HK-2 (cell line): ENCODE measurements around the gene CDK13.
A peak's percentile ranks its signal among the peaks of the same experiment; 100 is the strongest.

Source experiments
- DNase-seq: peaks from one replicate; pipeline ENCODE4 v3.0.0-alpha.2; 2018; ENCODE audit not compliant: unreplicated experiment

The CDK13 gene

GRCh38 chr7:39948956-39949928 is 814 bp upstream of the CDK13 start:
- DNase-seq: peak; percentile 99

- DNase-seq: peak; percentile 54
Observed at GRCh38 chr7:39950473-39951225, 593 bp downstream of the CDK13 start.

GRCh38 chr7:39951226-39952194 is 1.5 kb downstream of the CDK13 start:
- DNase-seq: peak; percentile 72

GRCh38 chr7:39952374-39952773 is 2.3 kb downstream of the CDK13 start:
- no peak for DNase-seq

GRCh38 chr7:39952803-39953202 is 2.7 kb downstream of the CDK13 start:
- no peak for DNase-seq

- no peak for DNase-seq
Observed at GRCh38 chr7:39954694-39955093, 4.6 kb downstream of the CDK13 start.

- DNase-seq: no peak
Observed at GRCh38 chr7:39958038-39958437, 8.0 kb downstream of the CDK13 start.

- no peak for DNase-seq
Observed at GRCh38 chr7:39967406-39968161, 17.5 kb downstream of the CDK13 start.

GRCh38 chr7:39969431-39969830 is 19.4 kb downstream of the CDK13 start:
- DNase-seq: no peak

- DNase-seq: no peak
Observed at GRCh38 chr7:39971924-39972323, 21.9 kb downstream of the CDK13 start.

GRCh38 chr7:39973801-39974200 is 23.7 kb downstream of the CDK13 start:
- no peak for DNase-seq

GRCh38 chr7:39978230-39978934 is 28.3 kb downstream of the CDK13 start:
- no peak for DNase-seq

- DNase-seq: no peak
Observed at GRCh38 chr7:39979406-39980073, 29.5 kb downstream of the CDK13 start.

GRCh38 chr7:39985398-39985918 is 35.4 kb downstream of the CDK13 start:
- DNase-seq: no peak

- no peak for DNase-seq
Observed at GRCh38 chr7:39987641-39988347, 37.7 kb downstream of the CDK13 start.

- no peak for DNase-seq
Observed at GRCh38 chr7:40000734-40001315, 50.8 kb downstream of the CDK13 start.

- no peak for DNase-seq
Observed at GRCh38 chr7:40001649-40002048, 51.6 kb downstream of the CDK13 start.

- DNase-seq: no peak
Observed at GRCh38 chr7:40003597-40003996, 53.5 kb downstream of the CDK13 start.
